ENCODE data around the gene GBE1.
"Not testable (repeated sequence)": the region's sequence is repeated elsewhere in the genome, so short reads cannot be mapped to it uniquely, and the experiment has no call there.

- TF ChIP-seq ZNF324 (tag by site-specific recombination; IDR thresholded peaks at IDR 0.05); PBX3 (CRISPR knock-in tag; IDR thresholded peaks at IDR 0.05); ZNF274 (IDR thresholded peaks at IDR 0.05; ENCODE audit: low read length); ZNF274 (tag by site-specific recombination; IDR thresholded peaks at IDR 0.05; ENCODE audit: borderline replicate concordance); ZNF184 (tag by site-specific recombination; IDR thresholded peaks at IDR 0.05); YY1 (tag by site-specific recombination; IDR thresholded peaks at IDR 0.05); ZBTB11 (tag by site-specific recombination; conservative IDR thresholded peaks at IDR 0.05; ENCODE audit: low read depth); CTCF (tag by site-specific recombination; IDR thresholded peaks at IDR 0.05); ZBTB20 (tag by site-specific recombination; IDR thresholded peaks at IDR 0.05); ZNF426 (tag by site-specific recombination; IDR thresholded peaks at IDR 0.05); PRDM1 (tag by site-specific recombination; IDR thresholded peaks at IDR 0.05): not testable (repeated sequence)
- TF ChIP-seq, protein P1, sequence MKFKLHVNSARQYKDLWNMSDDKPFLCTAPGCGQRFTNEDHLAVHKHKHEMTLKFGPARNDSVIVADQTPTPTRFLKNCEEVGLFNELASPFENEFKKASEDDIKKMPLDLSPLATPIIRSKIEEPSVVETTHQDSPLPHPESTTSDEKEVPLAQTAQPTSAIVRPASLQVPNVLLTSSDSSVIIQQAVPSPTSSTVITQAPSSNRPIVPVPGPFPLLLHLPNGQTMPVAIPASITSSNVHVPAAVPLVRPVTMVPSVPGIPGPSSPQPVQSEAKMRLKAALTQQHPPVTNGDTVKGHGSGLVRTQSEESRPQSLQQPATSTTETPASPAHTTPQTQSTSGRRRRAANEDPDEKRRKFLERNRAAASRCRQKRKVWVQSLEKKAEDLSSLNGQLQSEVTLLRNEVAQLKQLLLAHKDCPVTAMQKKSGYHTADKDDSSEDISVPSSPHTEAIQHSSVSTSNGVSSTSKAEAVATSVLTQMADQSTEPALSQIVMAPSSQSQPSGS (tag by site-specific recombination; IDR thresholded peaks at IDR 0.05; ENCODE audit: low read depth), result not testable (repeated sequence)
- TF ChIP-seq, protein P2, sequence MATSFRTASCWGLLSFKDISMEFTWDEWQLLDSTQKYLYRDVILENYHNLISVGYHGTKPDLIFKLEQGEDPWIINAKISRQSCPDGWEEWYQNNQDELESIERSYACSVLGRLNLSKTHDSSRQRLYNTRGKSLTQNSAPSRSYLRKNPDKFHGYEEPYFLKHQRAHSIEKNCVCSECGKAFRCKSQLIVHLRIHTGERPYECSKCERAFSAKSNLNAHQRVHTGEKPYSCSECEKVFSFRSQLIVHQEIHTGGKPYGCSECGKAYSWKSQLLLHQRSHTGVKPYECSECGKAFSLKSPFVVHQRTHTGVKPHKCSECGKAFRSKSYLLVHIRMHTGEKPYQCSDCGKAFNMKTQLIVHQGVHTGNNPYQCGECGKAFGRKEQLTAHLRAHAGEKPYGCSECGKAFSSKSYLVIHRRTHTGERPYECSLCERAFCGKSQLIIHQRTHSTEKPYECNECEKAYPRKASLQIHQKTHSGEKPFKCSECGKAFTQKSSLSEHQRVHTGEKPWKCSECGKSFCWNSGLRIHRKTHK (tag by site-specific recombination; IDR thresholded peaks at IDR 0.05), result not testable (repeated sequence)
- TF ChIP-seq, protein P3, sequence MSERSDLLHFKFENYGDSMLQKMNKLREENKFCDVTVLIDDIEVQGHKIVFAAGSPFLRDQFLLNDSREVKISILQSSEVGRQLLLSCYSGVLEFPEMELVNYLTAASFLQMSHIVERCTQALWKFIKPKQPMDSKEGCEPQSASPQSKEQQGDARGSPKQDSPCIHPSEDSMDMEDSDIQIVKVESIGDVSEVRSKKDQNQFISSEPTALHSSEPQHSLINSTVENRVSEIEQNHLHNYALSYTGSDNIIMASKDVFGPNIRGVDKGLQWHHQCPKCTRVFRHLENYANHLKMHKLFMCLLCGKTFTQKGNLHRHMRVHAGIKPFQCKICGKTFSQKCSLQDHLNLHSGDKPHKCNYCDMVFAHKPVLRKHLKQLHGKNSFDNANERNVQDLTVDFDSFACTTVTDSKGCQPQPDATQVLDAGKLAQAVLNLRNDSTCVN (tag by site-specific recombination; optimal IDR thresholded peaks at IDR 0.05), result not testable (repeated sequence)
These were observed 2.7 kb downstream of the GBE1 start for GRCh38 chr3:81758771-81759170.
